Type B pancreatic cell (in vitro differentiated cells): Measurements from ENCODE around the gene SYNPR. TPM values are rescaled to one million over a fixed set of nuclear protein-coding genes. Genes with fewer than 3 reads are reported as not detected.

Experiments
- DNase-seq: peaks from one replicate; pipeline ENCODE4 v3.0.0; 2021; ENCODE audit warnings: mixed read lengths; ENCODE audit not compliant: unreplicated experiment; ENCODE audit errors: extremely low spot score
- H3K27ac Mint-ChIP-seq: 2 replicates; pipeline ENCODE4 v1.8.0; 2021; ENCODE audit warnings: mild to moderate bottlenecking, mixed read lengths
- H3K27me3 Mint-ChIP-seq: 2 replicates; pipeline ENCODE4 v1.8.0; 2021; ENCODE audit warnings: mixed read lengths
- H3K36me3 Mint-ChIP-seq: 2 replicates; pipeline ENCODE4 v1.8.0; 2021; ENCODE audit warnings: mixed read lengths
- H3K4me1 Mint-ChIP-seq: one replicate; pipeline ENCODE4 v1.8.0; 2021; ENCODE audit warnings: mixed read lengths; ENCODE audit not compliant: unreplicated experiment
- H3K4me3 Mint-ChIP-seq: 2 replicates; pipeline ENCODE4 v1.8.0; 2021; ENCODE audit warnings: mild to moderate bottlenecking, mixed read lengths
- H3K9me3 Mint-ChIP-seq: 2 replicates; pipeline ENCODE4 v1.8.0; 2021; ENCODE audit warnings: mixed read lengths
- CTCF ChIP-seq: fragments of 200-600 bp; sonication (generic); conservative IDR thresholded peaks from 2 replicates; pipeline ENCODE4 v1.5.0; 2021; ENCODE audit warnings: antibody characterized with exemption, mild to moderate bottlenecking
- total RNA-seq: library from RNA; stranded (reverse); gene quantifications from 2 replicates; pipeline ENCODE4 v1.2.1, GENCODE V29; 2021; ENCODE audit warnings: low replicate concordance

The SYNPR gene
- total RNA-seq, 1 donor from 2014 or later: 2.3 TPM

GRCh38 chr3:63595221-63595620 is 317.1 kb downstream of the SYNPR start:
- H3K4me3 Mint-ChIP-seq: no peak overlapping the region
- H3K36me3 Mint-ChIP-seq: no peaks in the 10 kb centered on the region
- no peak for TF ChIP-seq CTCF
- peaks cover 4% of the 10 kb centered on the region for H3K27me3 Mint-ChIP-seq
- no peak for DNase-seq
- H3K4me1 Mint-ChIP-seq: no peaks in the 10 kb centered on the region
- H3K9me3 Mint-ChIP-seq: no peaks in the 10 kb centered on the region
- no peak overlapping the region for H3K27ac Mint-ChIP-seq

GRCh38 chr3:63597019-63597418 is 318.9 kb downstream of the SYNPR start:
- H3K4me3 Mint-ChIP-seq: no peak overlapping the region
- TF ChIP-seq CTCF: peak; percentile 53
- no peaks in the 10 kb centered on the region for H3K4me1 Mint-ChIP-seq
- no peak for DNase-seq
- no peak overlapping the region for H3K27ac Mint-ChIP-seq
- H3K27me3 Mint-ChIP-seq: peaks cover 4% of the 10 kb centered on the region
- no peaks in the 10 kb centered on the region for H3K36me3 Mint-ChIP-seq
- H3K9me3 Mint-ChIP-seq: no peaks in the 10 kb centered on the region

- no peak for TF ChIP-seq CTCF
- Mint-ChIP-seq H3K4me1 (no peaks in the 10 kb centered on the region), H3K27ac (no peak overlapping the region), H3K4me3 (no peak overlapping the region), H3K27me3 (no peaks in the 10 kb centered on the region), H3K36me3 (no peaks in the 10 kb centered on the region), H3K9me3 (no peaks in the 10 kb centered on the region)
- DNase-seq: no peak
Observed at GRCh38 chr3:63607716-63608115, 329.6 kb downstream of the SYNPR start.

- Mint-ChIP-seq H3K4me3 (no peak overlapping the region), H3K4me1 (no peaks in the 10 kb centered on the region), H3K36me3 (no peaks in the 10 kb centered on the region), H3K27me3 (no peaks in the 10 kb centered on the region), H3K9me3 (no peaks in the 10 kb centered on the region), H3K27ac (no peak overlapping the region)
- no peak for TF ChIP-seq CTCF
- DNase-seq: no peak
Observed at GRCh38 chr3:63609408-63609807, 331.3 kb downstream of the SYNPR start.

GRCh38 chr3:63609834-63610233 is 331.7 kb downstream of the SYNPR start:
- no peaks in the 10 kb centered on the region for H3K36me3 Mint-ChIP-seq
- H3K27me3 Mint-ChIP-seq: no peaks in the 10 kb centered on the region
- no peak overlapping the region for H3K27ac Mint-ChIP-seq
- H3K4me3 Mint-ChIP-seq: no peak overlapping the region
- H3K4me1 Mint-ChIP-seq: no peaks in the 10 kb centered on the region
- no peak for DNase-seq
- TF ChIP-seq CTCF: no peak
- H3K9me3 Mint-ChIP-seq: no peaks in the 10 kb centered on the region

- no peak for DNase-seq
- Mint-ChIP-seq H3K36me3 (no peaks in the 10 kb centered on the region), H3K27ac (no peak overlapping the region), H3K4me3 (no peak overlapping the region), H3K4me1 (no peaks in the 10 kb centered on the region), H3K27me3 (no peaks in the 10 kb centered on the region), H3K9me3 (no peaks in the 10 kb centered on the region)
- no peak for TF ChIP-seq CTCF
Observed at GRCh38 chr3:63611382-63611781, 333.3 kb downstream of the SYNPR start.
